MCF 10A (cell line): ENCODE data around the gene CD96. TPM values are rescaled to one million over a fixed set of nuclear protein-coding genes. Genes with fewer than 3 reads are reported as not detected.
A peak's percentile ranks its signal among the peaks of the same experiment; 100 is the strongest.

Experiments used
- BruUV-seq: library from RNA; stranded (reverse); fragments of 400-500 nt; replicated peaks from 2 replicates; lab custom pipeline; 2021; lab: Mats Ljungman, UMichigan
- CTCF ChIA-PET: fragments of 300-600 bp; sonication (Branson Sonifier 250); formaldehyde crosslinking; extraction: SDS; loops from one replicate; lab custom pipeline; 2021; ENCODE audit warnings: antibody characterized with exemption, inconsistent platforms; lab: Yijun Ruan, JAX
- POLR2A ChIA-PET: fragments of 300-600, 350-650 bp; sonication (Branson Sonifier 250); formaldehyde crosslinking; extraction: SDS; loops from one replicate; lab custom pipeline; 2020; ENCODE audit warnings: antibody characterized with exemption, inconsistent platforms; lab: Yijun Ruan, JAX
- DNase-seq: peaks from one replicate; pipeline ENCODE4 v3.0.0-alpha.2; 2018; ENCODE audit not compliant: unreplicated experiment
- H3K27ac Mint-ChIP-seq: one replicate; pipeline ENCODE4 v1.8.0; 2022; ENCODE audit warnings: mild to moderate bottlenecking, low read depth, mixed read lengths; ENCODE audit not compliant: unreplicated experiment
- H3K27me3 Mint-ChIP-seq: one replicate; pipeline ENCODE4 v1.8.0; 2022; ENCODE audit warnings: mixed read lengths; ENCODE audit not compliant: insufficient read depth, unreplicated experiment
- H3K36me3 Mint-ChIP-seq: one replicate; pipeline ENCODE4 v1.8.0; 2022; ENCODE audit warnings: mild to moderate bottlenecking, moderate library complexity, mixed read lengths; ENCODE audit not compliant: insufficient read depth, unreplicated experiment
- H3K4me1 Mint-ChIP-seq: one replicate; pipeline ENCODE4 v1.8.0; 2022; ENCODE audit warnings: mixed read lengths; ENCODE audit not compliant: insufficient read depth, unreplicated experiment
- H3K4me3 Mint-ChIP-seq: one replicate; pipeline ENCODE4 v1.8.0; 2022; ENCODE audit warnings: mild to moderate bottlenecking, moderate library complexity, mixed read lengths; ENCODE audit not compliant: unreplicated experiment
- H3K9me3 Mint-ChIP-seq: one replicate; pipeline ENCODE4 v1.8.0; 2022; ENCODE audit warnings: mixed read lengths; ENCODE audit not compliant: unreplicated experiment
- intact Hi-C: fragments of 100-400 bp; cut with micrococcal nuclease; formaldehyde crosslinking; loops from 2 replicates; pipeline ENCODE4 v1.14.1; 2022
- total RNA-seq: library from RNA; stranded (reverse); gene quantifications from 2 replicates; pipeline ENCODE4 v1.2.3, GENCODE V29; 2022
- TF ChIP-seq, protein P1 (sequence below): fragments of 200-600 bp; IDR thresholded peaks from one replicate; pipeline ENCODE4 v1.8.0; 2022; ENCODE audit warnings: antibody characterized with exemption, mild to moderate bottlenecking; ENCODE audit not compliant: unreplicated experiment

CD96 gene
- total RNA-seq, 1 experiment from 2014 or later, result 0.09 TPM

- H3K27ac Mint-ChIP-seq, result peak overlapping the region; percentile 64
- H3K9me3 Mint-ChIP-seq, result peaks cover 14% of the 10 kb centered on the region
- intact Hi-C loops, result loop anchor here (5.0 kb wide), 1 partner anchor 462 kb away; the partner anchor contains the start of gene NECTIN3
- BruUV-seq, result no TSS peak
- ChIA-PET POLR2A (no interaction called here), CTCF (interaction anchor here (0.9 kb wide), 1 partner anchor 455 kb away, joined by 3 read pairs; no protein-coding TSS in a partner anchor)
- no peaks in the 10 kb centered on the region for H3K27me3 Mint-ChIP-seq
- TF ChIP-seq, protein P1, sequence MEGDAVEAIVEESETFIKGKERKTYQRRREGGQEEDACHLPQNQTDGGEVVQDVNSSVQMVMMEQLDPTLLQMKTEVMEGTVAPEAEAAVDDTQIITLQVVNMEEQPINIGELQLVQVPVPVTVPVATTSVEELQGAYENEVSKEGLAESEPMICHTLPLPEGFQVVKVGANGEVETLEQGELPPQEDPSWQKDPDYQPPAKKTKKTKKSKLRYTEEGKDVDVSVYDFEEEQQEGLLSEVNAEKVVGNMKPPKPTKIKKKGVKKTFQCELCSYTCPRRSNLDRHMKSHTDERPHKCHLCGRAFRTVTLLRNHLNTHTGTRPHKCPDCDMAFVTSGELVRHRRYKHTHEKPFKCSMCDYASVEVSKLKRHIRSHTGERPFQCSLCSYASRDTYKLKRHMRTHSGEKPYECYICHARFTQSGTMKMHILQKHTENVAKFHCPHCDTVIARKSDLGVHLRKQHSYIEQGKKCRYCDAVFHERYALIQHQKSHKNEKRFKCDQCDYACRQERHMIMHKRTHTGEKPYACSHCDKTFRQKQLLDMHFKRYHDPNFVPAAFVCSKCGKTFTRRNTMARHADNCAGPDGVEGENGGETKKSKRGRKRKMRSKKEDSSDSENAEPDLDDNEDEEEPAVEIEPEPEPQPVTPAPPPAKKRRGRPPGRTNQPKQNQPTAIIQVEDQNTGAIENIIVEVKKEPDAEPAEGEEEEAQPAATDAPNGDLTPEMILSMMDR, result no peak
- peaks cover 27% of the 10 kb centered on the region for H3K4me1 Mint-ChIP-seq
- DNase-seq, result peak; percentile 47
- no peak overlapping the region for H3K4me3 Mint-ChIP-seq
- no peaks in the 10 kb centered on the region for H3K36me3 Mint-ChIP-seq
These were observed 7.3 kb upstream of the CD96 start for GRCh38 chr3:111534701-111535100.

DNA sequence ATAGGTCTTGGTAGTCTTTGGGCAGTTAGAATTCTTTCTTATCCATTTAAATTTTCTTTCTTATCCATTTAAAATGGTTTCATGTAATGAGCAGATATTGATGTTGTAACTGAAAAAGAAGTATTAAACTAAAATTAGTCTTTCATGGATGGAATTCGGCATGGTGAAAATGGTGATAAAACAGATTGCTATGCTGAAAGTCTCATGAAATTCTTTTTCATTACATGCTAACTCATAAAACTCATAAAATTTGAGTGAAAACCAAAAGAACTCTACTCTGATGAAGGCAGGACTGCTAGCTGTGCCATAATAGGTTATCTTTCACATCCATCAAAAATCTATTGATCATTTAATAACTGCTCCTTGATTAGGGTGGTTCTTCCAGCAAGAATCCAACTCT is 3.9 kb upstream of the CD96 start:
- CTCF ChIA-PET, result interaction anchor here (0.6 to 1.5 kb wide), 4 partner anchors 336 to 1968 kb away, joined by 3 to 11 read pairs (median 4); no protein-coding TSS in a partner anchor
- POLR2A ChIA-PET, result no interaction called here
- DNase-seq, result no peak
- Mint-ChIP-seq H3K4me3 (no peak overlapping the region), H3K27me3 (no peaks in the 10 kb centered on the region), H3K36me3 (no peaks in the 10 kb centered on the region), H3K4me1 (peaks cover 27% of the 10 kb centered on the region), H3K27ac (no peak overlapping the region), H3K9me3 (peaks cover 7% of the 10 kb centered on the region)
- TF ChIP-seq, protein P1, result no peak
- BruUV-seq, result no TSS peak
- intact Hi-C loops, result loop anchor here (2.0 to 5.0 kb wide), 4 partner anchors 199 to 1805 kb away; partner anchors contain the start of gene NECTIN3

DNA sequence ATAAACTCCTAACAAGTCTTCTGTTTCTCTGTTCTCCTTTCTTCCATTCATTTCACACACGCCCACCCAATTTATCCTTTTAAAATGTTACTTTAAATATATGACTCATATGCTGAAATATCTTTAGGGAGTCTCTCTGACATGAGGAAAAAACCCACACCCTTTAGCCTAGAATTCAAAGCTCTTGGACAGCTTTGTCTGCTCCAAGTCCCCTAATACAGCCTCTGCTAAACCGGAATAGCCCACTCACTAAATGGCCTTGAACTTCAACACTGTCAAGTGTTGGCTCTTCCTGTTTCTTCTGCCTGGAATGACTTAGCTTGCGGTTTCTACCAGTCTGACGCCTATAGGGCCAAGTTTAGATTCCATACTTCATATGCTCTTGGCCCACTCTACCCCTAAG is 3.3 kb upstream of the CD96 start:
- Mint-ChIP-seq H3K27me3 (no peaks in the 10 kb centered on the region), H3K4me3 (no peak overlapping the region), H3K9me3 (peaks cover 7% of the 10 kb centered on the region), H3K27ac (no peak overlapping the region), H3K36me3 (no peaks in the 10 kb centered on the region), H3K4me1 (peaks cover 27% of the 10 kb centered on the region)
- intact Hi-C loops, result loop anchor here (2.0 to 5.0 kb wide), 4 partner anchors 200 to 1806 kb away; partner anchors contain the start of gene NECTIN3
- TF ChIP-seq, protein P1, result no peak
- CTCF ChIA-PET, result interaction anchor here (0.6 to 1.5 kb wide), 7 partner anchors 336 to 1968 kb away, joined by 3 to 11 read pairs (median 4); no protein-coding TSS in a partner anchor
- peak; percentile 35 for DNase-seq
- BruUV-seq, result no TSS peak
- POLR2A ChIA-PET, result no interaction called here

DNA sequence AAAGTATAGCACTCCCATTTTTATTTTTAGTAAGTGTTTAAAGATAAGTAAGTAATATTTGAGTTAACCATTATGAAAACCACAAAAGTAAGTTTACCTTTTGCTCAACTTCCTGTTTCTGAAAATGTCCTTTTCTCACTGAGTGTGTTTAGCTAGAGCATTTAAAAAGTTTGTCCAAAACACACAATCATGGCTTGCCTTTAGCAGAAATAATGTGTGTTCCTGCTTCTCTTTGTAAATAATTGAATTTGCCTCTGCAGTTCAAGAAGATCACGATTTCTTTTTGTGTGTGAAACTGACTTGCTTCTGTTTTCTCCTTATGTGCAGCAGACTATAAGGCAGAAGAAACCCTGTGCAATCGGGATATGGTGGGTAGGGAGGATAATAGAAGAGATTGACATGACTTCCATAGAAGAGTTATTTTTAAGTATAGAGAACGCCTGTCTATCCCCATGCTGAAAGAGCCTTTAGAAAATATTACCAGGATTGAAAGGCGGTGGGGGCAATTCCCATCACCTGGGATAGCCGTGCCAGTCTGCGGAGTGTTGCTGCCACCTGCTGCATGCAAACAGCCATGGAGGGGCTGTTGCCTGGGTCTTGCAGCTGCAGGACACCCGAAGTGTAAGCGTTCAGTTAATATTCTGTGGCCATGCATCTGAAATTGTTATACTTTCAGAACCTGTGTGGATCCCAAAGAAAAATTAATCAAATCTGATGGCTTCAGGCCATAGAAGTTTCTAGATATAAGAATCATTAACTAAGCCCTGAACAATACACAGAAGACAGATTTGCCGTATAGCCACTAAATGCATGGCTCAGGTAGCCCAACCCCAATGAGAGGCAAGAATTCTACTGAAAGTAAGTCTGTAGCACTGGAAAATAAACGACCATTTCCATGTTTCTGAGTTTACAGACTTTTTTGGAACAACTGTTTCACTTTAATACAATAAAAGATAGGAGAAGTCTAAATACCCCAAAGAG is 2.4 kb upstream of the CD96 start:
- H3K4me3 Mint-ChIP-seq, result no peak overlapping the region
- peaks cover 22% of the 10 kb centered on the region for H3K4me1 Mint-ChIP-seq
- no peaks in the 10 kb centered on the region for H3K36me3 Mint-ChIP-seq
- no peaks in the 10 kb centered on the region for H3K27me3 Mint-ChIP-seq
- no TSS peak for BruUV-seq
- peaks cover 7% of the 10 kb centered on the region for H3K9me3 Mint-ChIP-seq
- TF ChIP-seq, protein P1, result peak; percentile 61
- POLR2A ChIA-PET, result no interaction called here
- intact Hi-C loops, result loop anchor here (2.0 to 5.0 kb wide), 4 partner anchors 201 to 1807 kb away; partner anchors contain the start of gene NECTIN3
- CTCF ChIA-PET, result interaction anchor here (0.6 to 1.5 kb wide), 10 partner anchors 9 to 1969 kb away, joined by 3 to 11 read pairs (median 4); no protein-coding TSS in a partner anchor
- DNase-seq, result peak; percentile 64
- no peak overlapping the region for H3K27ac Mint-ChIP-seq
